Left lobe of liver (tissue), 2 donors: ENCODE measurements around the gene MLXIPL. TPM values are rescaled to one million over a fixed set of nuclear protein-coding genes. Genes with fewer than 3 reads are reported as not detected.
"Not testable (repeated sequence)": the region's sequence is repeated elsewhere in the genome, so short reads cannot be mapped to it uniquely, and the experiment has no call there.

Experiments used
- ATAC-seq: fragments of 200-7000 bp; cut with Tn5 transposase; one replicate; pipeline ENCODE4 v1.9.1; 2020; ENCODE audit warnings: mild to moderate bottlenecking, moderate library complexity
- DNase-seq: peaks from one replicate; pipeline ENCODE4 v3.0.0-alpha.2; 2020; ENCODE audit warnings: low spot score
- total RNA-seq: library from RNA; stranded (reverse); gene quantifications from one replicate; pipeline ENCODE4 v1.2.1, GENCODE V29; 2021
- donor health status: DM: no; HTN: no; CAD: no; lungs with moderate emphysema.
- donor health status: DM: no; HTN: yes; CAD: no.

MLXIPL gene
- total RNA-seq, 1 donor from 2014 or later = 457 TPM

DNA sequence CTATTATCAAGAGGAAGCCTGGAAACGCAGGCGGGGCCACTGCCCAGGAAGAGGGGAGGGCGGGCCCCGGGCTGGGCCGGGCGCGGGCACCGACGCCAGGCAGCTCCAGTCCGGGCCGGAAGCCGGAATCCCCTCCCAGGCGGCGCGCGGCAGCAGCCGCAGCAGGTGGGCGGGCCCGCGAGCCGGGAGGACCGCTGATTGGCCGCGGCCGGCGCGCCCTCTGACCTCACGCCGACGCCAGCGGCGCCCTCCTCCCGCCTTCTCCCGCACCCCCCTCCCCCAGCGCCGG lies 67.3 kb downstream of the MLXIPL start:
- peak; percentile 93 for ATAC-seq

DNA sequence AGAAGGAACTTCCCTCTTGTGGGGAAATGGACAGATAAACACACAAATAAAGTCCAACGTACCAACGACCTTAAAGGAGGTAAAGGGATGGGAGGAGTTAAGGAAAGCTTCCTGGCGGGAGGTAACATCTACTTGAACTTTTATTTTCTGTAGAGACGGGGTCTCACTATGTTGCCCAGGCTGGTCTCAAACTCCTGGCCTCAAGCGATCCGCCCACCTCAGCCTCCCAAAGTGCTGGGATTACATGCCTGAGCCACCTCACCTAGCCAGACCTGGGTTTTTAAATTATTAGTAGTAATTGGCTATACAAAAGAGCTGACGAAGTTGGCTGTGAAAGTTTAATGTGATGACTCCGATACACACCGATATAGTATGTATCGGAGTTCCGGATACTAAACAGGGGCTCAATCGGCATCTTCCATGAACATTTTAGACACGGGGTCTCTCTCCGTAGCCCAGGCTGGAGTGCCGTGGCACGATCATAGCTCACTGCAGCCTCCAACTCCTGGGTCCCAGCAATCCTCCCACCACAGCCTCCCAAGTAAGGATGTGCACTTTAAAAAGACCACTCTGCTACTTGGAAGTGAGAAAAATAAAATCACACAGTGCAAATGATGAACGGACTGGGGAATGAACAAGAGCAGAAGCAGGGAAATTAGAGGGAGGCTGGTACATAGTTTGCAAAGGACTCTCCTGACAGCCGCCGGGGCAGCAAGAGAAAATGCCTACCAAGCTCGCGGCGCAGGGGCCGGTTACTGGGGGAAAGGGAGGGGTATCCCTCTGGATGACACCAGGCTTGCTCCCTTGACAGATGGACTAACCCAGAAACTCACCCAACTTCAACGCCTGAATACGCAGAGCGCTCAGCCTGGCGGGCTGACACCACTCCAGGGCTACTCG lies 67.9 kb downstream of the MLXIPL start:
- no peak for DNase-seq
- no peak for ATAC-seq

More for the DNA sequence above, 67.3 kb downstream of the MLXIPL start:
- peak; percentile 96 for DNase-seq

DNA sequence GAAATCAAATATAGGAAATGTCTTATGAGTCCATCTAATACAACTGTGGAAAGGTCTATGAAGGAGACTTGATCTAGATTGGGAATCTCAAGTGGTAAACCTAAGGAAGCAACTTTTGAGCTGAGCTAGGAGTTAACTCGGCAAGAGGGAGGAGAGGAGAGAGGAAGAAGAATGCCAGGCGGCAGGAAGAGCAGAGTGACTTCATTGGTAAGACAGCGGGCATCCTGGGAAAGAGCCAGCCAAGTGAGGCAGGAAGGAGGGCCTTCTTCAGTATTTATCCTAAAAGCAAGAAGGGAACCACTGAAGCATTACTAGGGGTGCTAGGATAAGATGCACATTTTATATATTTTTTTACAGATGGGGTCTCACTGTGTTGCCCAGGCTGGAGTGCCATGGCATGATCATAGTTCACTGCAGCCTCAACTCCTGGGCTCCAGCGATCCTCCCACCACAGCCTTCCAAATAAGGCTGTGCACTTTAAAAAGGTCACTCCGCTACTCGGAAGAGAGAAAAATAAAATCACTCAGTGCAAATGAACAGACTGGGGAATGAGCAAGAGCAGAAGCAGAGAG lies 68.8 kb downstream of the MLXIPL start:
- no peak for ATAC-seq
- no peak for DNase-seq

DNA sequence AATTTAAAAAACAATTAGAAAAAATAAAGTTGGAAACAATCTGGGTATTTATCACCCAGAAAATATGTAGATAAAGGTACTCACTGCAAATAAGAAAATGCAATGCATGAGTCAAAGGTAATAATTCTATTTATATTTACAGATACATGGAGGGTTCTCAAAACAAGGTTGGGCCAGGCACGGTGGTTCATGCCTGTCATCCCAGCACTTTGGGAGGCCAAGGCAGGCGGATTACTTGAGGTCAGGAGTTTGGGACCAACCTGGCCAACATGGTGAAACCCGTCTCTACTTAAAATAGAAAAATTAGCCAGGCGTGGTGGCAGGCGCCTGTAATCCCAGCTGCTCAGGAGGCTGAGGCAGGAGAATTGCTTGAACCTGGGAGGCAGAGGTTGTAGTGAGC lies 74.2 kb downstream of the MLXIPL start:
- not testable (repeated sequence) for ATAC-seq, DNase-seq

DNA sequence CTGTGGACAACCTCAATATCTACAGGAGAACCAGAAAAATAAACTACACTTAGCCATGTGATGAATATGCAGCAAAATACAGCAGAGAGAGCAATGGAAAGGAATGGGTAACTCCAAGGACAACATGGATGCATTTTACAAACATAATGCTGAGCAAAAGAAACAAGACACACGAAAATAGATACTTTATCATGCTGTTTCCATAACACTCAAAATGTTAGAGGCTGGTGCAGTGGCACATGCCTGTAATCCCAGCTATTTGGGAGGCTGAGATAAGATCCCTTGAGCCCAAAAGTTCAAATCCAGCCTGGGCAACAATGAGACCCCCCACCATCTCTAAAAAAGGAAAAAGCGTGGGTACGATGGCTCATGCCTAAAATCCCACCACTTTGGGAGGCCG lies 75.1 kb downstream of the MLXIPL start:
- no peak for DNase-seq
- no peak for ATAC-seq

DNA sequence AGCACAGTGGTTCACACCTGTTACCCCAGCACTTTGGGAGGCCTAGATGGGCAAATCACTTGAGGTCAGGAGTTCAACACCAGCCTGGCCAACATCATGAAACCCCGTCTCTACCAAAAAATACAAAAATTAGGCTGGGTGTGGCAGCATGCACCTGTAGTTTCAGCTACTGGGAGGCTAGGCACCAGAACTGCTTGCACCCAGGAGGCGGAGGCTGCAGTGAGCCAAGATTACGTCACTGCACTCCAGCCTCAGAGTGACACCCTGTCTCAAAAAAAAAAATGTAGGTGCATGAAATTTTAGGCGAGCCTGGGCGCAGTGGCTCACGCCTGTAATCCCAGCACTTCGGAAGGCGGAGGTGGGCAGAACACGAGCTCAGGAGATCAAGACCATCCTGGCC lies 76.5 kb downstream of the MLXIPL start:
- DNase-seq = no peak
- ATAC-seq = no peak

DNA sequence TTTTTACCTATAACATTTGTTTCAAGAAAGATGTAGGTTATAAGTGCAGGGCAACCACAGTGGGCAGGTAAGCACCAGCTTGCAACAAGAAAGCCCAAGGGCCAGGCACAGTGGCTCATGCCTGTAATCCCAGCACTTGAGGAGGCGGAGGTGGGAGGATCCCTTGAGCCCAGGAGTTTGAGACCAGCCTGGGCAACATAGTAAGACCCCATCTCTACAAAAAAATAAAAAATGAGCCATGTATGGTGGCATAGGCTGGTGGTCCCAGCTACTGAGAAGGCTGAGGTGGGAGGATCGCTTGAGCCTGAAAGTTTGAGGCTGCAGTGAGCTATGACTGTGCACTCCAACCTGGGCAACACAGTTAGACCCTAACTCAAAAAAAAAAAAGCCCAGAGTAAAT lies 79.6 kb downstream of the MLXIPL start:
- no peak for DNase-seq

More for the DNA sequence above, 79.6 kb downstream of the MLXIPL start:
- no peak for ATAC-seq

Other genes with a start within 250 kb of the MLXIPL start
- 0.08 TPM for gene FZD9, start 190.7 kb downstream of the MLXIPL start, total RNA-seq
- gene BAZ1B, start 102.2 kb downstream of the MLXIPL start, total RNA-seq = 21.5 TPM
- gene BCL7B, start 66.8 kb downstream of the MLXIPL start, total RNA-seq = 21.9 TPM
- 16.1 TPM for gene TBL2, start 45.9 kb downstream of the MLXIPL start, total RNA-seq
- gene VPS37D, start 43.3 kb upstream of the MLXIPL start, total RNA-seq = 2.6 TPM
- gene DNAJC30, start 58.9 kb upstream of the MLXIPL start, total RNA-seq = 10.0 TPM
- gene BUD23, start 59.1 kb upstream of the MLXIPL start, total RNA-seq = 28.2 TPM
- gene STX1A, start 95.1 kb upstream of the MLXIPL start, total RNA-seq = 2.9 TPM
- 6.9 TPM for gene ABHD11, start 114.3 kb upstream of the MLXIPL start, total RNA-seq
- 28.9 TPM for gene CLDN3, start 145.7 kb upstream of the MLXIPL start, total RNA-seq
- gene CLDN4, start 206.5 kb upstream of the MLXIPL start, total RNA-seq = 1.7 TPM
- 0.96 TPM for gene METTL27, start 218.0 kb upstream of the MLXIPL start, total RNA-seq
- gene TMEM270, start 236.6 kb upstream of the MLXIPL start, total RNA-seq = not detected